Gastrocnemius medialis (tissue), 4 donors: ENCODE data around the gene LGALS7.

Experiments used
- CTCF ChIP-seq, 5 experiments: fragments of 450-650 bp in 3 of 5; fragments of 200-600 bp in 2 of 5; sonication (generic) in 2 of 5; IDR thresholded peaks in 4 of 5; conservative IDR thresholded peaks in 1 of 5; 1 replicate in 4 of 5; 2 replicates in 1 of 5; pipeline ENCODE4 v1.5.1; 2016 to 2019; ENCODE audit warnings: antibody characterized with exemption in 5 of 5, mild to moderate bottlenecking in 3 of 5, moderate library complexity in 3 of 5
- POLR2A ChIP-seq, 2 donors: fragments of 450-650 bp; IDR thresholded peaks; one replicate each; pipeline ENCODE4 v1.6.1; 2017; ENCODE audit warnings: antibody characterized with exemption in 2 of 2, mild to moderate bottlenecking in 2 of 2, moderate library complexity in 2 of 2

- no peak for TF ChIP-seq CTCF (IDR thresholded peaks at IDR 0.05 in 4 of 5, conservative IDR thresholded peaks at IDR 0.05 in 1 of 5)
- TF ChIP-seq POLR2A (IDR thresholded peaks at IDR 0.05) = no peak
Observed at GRCh38 chr19:38726284-38726673, 47.0 kb downstream of the LGALS7 start.
